ENCODE measurements around the gene MMAB.

- TF ChIP-seq CTCF (IDR thresholded peaks at IDR 0.05) (no peak), POLR2A (IDR thresholded peaks at IDR 0.05) (no peak)
Measured at GRCh38 chr12:109517619-109518018, 55.7 kb downstream of the MMAB start.
